NAMALWA (cell line): ENCODE data around the gene PAX5.

Source experiments
- DNase-seq: peaks from one replicate; pipeline ENCODE4 v3.0.0-alpha.2; 2015; ENCODE audit warnings: low spot score

Gene PAX5

GRCh38 chr9:36832164-36832795 lies 201.8 kb downstream of the PAX5 start:
- DNase-seq, result no peak

DNA sequence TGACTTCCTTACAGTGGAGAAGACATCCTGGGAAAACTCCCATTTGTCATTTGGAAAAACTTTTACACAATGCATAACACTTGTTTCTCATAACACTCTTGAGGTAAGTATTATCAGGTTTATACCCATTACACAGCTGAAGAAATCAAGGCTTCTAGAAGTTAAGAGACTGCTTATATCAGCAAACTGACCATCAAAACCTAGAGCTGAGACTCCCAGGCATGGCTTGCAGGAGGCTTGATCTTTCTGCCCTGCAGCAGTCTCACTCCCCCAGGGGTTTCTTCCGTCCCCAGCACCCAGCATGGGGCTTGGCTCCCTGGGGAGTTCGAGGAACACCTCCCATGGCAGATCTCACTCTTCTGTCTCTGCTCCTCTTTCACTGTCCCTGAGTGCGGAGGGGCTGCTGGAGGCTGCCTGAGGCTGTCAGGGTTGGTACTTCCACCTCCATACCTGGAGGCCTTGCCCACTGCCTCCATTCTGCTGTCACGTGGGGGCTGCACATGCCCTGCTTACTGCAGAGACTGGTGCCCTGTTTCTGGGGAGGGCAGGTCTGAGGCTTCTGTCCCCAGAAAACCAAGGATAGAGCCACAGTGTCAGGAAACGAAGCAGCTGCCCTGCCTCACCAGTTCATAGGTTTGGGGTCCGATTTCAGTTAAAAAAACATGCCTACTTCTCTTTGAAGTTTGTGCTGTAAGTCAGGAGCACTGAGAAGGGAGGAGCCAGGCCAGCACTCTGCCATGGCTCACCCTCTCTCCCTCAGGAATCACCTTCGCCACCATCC lies 202.5 kb downstream of the PAX5 start:
- DNase-seq, result no peak

DNA sequence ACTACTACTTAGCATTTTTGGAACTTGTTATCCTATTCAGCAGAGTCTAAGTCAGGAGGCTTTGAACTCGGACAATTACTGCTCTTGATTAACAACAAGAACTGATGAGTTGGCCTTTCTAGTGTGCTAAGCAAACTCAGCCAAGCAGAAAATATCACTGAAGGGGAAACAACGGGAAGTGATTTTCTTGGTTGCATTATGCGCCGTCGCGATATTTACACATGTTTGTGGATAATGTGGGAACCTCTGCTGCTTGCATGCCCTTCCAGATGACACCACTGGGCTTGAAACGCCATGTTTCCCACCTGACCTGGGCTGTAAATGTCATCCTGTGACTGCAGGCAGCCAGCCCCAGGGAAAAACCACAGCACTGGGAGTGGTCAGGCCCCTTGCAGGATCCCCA lies 205.5 kb downstream of the PAX5 start:
- DNase-seq, result no peak

DNA sequence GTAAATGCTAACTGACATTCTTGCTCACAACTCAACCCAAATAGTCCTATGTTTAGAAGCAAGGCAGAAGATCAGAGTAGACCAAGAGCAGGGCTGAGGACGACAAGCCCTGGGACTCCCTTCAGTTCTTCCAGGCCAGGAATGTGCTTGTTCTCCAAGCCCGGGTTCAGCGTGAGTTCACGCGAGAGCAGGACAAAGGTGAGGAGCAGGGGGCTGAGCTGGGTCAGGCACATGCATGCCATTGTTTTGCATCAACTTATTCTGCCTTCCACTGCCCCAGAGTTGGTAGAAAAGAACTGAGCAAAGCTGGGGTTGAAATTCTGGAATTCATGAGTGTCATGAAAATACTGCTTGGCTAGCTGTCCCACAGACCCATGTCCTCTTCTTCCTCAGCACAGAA lies 206.5 kb downstream of the PAX5 start:
- no peak for DNase-seq

DNA sequence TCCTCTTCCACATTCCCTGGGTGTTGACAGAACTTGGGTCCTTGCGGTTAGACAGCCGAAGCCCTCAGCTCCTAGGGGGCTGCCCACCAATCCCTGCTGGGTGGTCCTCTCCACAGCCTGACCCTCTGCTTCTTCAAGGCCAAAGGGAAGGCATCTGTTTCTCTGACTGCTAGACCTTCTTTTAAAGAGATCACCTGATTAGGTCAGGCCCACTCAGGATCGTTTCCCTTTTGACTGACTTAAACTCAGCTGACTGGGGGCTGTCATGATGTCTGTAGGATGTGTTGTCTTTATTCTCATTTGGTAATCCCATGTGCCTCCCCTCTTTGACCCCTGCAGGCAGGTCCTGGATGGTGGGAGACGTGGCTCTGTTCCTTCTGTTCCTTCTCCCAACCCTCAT lies 207.5 kb downstream of the PAX5 start:
- DNase-seq, result no peak

GRCh38 chr9:36825179-36825578 lies 208.9 kb downstream of the PAX5 start:
- DNase-seq, result no peak

DNA sequence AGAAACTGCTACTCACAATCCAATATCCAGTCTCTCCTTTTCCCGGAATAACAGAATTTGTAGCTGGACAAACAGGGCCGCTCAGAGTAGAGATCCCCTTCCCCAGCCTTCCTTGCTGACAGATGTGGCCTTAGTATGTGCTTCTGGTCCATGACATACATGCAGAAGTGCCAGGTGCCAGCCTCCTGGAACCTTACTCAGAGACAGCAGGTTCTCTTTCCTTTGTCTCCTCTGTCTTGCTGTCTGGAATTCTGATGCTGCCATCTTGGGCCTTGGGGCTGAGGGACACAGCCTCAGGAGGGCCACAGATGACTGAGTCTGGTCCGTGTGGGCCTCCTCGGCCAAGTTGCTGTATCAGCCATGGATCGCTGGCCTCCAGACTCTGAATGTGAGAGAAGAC lies 210.1 kb downstream of the PAX5 start:
- DNase-seq, result no peak

- DNase-seq, result no peak
These were observed 210.6 kb downstream of the PAX5 start for GRCh38 chr9:36823466-36823865.

DNA sequence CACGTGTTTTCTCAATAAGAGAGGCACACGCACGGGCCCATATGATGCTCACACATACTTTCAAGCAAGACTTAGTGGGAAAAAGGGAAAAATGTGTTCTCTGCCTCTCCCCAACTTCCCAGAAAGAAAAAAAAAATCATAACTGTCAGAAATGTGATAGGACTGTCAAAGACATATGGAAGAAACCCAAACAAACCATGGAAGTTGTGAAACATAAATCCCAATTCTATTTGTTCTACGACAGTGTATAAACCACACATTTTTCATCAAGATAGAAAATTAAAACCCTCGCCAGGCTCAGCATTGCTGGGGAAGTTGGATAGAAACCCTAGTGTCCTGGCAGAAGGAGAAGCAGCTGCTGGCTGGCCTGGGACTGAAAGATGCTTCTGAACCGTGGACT lies 211.9 kb downstream of the PAX5 start:
- no peak for DNase-seq

DNA sequence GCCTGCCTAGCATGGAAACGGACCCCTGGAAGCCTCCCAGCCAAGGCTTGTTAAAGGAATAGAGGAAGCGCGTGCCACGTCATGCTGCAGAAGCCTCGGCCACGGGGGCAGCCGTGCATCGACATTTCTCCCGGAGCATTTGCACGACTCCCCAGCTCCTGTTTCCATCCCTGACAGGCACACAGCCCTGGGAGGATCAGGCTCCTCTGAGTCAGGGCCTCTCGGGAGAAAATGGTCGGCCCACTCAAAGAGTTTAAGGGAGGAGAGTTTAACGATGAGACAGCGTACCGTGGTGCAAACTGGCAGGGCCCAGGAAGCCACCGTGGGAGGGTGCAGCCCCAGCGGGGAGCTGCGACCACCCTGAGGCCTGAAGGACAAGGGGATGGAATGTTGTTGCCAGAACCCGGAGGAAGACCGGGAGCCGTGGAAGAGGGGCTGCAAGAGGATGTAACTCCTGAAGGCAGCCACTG lies 213.6 kb downstream of the PAX5 start:
- DNase-seq, result no peak

DNA sequence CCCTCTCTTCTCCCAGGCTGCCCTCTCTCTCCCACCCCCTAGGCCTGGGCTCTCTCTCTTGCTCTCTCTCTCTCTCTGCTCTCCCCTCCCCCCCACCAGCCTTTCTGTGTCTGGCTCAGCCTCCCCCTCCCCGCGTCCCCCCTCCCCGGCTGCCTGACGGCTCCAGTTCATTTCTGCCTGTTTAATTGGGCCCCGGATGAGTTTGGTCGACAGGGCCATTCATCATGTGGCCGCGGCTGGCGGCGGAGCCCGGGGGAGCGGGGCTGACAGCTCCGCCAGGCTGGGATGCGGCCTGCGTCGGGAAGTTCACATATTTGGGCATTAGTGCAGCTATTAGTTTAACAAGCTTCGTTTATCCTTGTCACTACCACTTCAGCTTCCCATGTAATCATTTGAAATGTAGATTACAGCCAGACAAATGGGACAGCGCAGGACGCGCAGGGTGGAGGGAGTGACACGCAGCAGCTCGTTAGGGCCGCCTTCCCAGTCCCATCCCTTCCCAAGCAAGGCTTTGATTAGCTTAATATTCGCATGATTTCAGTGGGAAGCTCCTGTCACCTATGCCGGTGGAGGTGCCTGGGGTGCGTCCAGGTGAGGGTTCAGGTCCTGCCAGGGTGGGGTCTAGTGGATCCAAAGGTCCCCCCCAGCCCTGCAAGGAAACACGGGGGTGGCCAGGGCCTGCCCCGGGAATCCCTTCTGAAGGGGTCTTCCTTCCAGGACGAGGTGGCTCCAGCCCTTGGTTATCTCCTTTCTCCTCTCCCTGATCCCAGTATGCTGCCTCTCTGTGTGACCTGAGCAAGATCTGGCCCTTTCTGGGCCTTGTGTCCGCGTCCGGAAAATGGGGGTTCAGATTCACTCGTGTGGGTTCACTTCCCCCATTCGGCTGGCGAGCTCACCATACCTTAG lies 214.8 kb downstream of the PAX5 start:
- no peak for DNase-seq

DNA sequence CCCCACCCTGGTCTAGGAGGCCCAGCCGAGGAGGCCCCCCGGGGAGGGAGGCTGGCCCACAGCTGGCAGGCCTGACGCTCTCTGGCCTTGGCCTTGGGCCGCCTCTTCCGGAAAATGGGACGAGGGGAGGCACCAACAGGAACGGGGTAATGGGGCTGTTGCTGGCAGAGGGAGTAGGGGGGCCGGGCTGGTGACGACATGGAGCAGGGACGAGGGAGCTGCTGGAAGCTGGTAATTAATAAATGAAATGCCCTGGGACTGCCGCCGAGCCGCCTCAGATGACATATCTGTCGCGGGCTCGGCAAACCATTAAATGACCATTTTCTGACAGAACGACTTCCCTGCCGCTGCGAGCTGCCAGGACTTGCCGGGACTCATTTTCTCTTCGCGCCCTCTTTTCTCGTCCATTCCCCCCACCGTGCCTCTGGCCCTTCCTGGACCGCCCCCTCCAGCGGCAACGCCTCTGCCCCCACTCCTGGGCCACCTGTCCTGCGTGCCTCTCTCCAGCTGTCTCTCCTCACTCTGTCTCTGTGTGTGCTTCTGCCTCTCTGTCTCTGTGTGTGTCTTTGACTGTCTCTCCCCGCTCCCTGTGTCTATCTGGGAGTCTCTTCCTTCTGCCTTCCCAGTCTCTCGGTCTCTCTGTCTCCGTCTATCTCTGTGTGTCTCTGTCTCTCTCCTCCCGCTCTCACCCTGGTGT lies 215.7 kb downstream of the PAX5 start:
- no peak for DNase-seq

DNA sequence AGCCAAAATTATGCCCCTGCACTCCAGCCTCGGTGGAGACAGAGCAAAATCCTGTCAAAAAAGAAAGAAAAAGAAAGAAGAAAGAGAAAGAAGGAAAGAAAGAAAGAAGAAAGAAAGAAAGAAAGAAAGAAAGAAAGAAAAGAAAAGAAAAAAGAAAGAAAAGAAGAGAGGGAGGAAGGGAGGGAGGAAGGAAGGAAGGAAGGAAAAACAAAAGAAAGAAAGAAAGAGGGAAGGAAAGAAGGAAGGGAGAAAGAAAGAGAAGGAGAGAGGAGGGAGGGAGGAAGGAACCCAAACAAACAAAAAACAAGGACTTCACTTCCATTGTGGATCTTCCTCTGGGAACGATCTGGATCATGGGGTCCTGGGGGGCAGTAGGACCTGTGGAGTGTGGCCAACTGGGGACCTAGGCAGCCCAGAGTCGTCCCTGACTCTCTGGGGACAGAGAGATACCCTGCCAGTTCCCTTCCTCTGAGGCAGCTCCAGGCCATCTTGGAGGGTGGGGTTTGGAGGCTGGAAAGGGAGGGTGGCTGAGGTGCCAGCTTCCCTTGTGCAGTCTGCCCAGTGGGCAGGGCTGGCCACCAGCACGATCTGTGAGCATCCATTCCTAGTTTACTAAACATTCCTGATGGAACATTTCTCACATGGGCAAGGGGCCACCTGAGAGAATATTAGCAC lies 216.8 kb downstream of the PAX5 start:
- DNase-seq, result no peak

DNA sequence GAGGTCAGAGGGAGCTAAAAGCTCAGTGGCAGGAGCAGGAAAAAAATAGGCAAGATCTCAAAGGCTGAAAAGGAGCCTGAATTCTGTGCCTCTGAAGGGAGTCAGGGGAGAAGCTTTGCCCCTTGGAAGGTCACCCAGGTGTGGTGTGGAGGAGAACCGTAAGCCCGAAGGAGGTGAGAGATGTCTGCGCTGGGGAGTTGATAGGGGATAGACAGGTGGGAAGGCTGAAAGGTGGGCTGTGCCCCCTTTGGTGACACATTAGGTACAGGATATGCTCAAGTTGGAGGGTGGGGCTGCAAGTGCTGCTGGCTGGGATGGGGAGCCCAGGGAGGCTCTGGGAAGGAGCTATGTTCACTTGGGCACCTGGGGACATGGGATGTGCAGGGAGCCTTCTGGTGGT lies 217.7 kb downstream of the PAX5 start:
- DNase-seq, result no peak

GRCh38 chr9:36815566-36816348 lies 218.3 kb downstream of the PAX5 start:
- DNase-seq, result no peak

DNA sequence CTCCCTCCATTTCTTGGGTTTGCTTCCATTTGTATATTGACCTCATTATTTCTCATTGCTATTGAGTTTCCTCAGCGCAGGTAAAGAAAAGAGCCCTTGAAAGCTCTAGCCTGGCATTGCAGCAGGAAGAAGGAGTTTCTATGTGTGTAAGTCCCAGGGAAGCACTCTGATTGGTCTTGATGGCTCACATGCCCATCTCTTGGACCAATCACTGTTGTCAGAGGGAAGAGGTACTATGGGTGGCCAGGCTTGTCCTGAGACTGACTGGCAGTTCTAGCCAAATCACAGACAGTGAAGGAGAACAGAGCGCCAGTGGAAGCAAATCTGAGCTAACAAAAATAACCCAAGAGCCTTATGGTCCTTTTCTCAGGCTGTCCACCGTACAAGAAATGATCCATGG lies 219.0 kb downstream of the PAX5 start:
- peak; percentile 28 for DNase-seq

DNA sequence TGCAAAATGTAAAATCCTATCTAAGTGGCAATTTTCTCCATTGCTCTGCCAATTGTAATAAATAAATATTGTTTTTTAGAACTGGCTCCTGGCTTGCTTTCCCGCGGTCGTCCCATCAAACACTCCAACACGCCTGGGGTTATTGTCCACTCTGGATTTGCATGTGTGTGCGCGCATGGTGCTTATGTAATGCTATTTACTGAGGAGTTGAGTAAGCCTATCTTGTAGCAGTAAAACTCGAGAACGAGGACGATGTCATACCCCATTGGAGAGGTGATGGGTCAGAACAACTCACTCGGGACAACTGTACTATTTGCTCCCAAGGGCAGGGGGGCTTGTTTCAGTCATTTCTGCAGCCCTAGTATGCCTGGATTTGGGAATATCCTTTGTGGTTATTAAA lies 220.9 kb downstream of the PAX5 start:
- no peak for DNase-seq

GRCh38 chr9:36812556-36812955 lies 221.5 kb downstream of the PAX5 start:
- DNase-seq, result no peak

GRCh38 chr9:36808251-36808650 lies 225.8 kb downstream of the PAX5 start:
- DNase-seq, result no peak

GRCh38 chr9:36803961-36804360 lies 230.1 kb downstream of the PAX5 start:
- DNase-seq, result no peak
